ENCODE results near the gene MCM6.

DNA sequence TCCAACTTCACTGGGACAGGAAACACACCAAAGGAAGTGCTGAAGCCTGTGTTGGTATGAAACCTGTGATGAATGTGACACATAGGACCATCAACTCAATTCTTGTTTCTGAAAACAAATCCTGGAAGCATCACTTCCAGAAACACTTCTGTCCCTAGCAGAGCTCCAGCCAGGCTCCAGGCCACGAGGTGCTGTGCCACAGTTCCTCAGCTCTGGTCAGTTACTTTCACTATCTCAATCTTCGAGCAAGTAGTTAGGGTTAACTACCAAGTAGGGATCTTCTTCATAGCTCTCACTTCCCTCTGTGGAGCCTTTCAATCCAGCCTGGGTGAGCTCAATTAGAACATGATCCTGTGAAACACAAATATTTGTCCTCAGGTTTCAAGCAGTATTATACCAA is 35.6 kb downstream of the MCM6 start:
- TF ChIP-seq, protein P1, sequence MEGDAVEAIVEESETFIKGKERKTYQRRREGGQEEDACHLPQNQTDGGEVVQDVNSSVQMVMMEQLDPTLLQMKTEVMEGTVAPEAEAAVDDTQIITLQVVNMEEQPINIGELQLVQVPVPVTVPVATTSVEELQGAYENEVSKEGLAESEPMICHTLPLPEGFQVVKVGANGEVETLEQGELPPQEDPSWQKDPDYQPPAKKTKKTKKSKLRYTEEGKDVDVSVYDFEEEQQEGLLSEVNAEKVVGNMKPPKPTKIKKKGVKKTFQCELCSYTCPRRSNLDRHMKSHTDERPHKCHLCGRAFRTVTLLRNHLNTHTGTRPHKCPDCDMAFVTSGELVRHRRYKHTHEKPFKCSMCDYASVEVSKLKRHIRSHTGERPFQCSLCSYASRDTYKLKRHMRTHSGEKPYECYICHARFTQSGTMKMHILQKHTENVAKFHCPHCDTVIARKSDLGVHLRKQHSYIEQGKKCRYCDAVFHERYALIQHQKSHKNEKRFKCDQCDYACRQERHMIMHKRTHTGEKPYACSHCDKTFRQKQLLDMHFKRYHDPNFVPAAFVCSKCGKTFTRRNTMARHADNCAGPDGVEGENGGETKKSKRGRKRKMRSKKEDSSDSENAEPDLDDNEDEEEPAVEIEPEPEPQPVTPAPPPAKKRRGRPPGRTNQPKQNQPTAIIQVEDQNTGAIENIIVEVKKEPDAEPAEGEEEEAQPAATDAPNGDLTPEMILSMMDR (IDR thresholded peaks at IDR 0.05), result no peak
- TF ChIP-seq EP300 (IDR thresholded peaks at IDR 0.05; ENCODE audit: borderline replicate concordance in 1 of 2, low read depth in 1 of 2, low read length in 1 of 2), result no peak
- no peak for TF ChIP-seq EZH2phosphoT487 (IDR thresholded peaks at IDR 0.05; ENCODE audit: borderline replicate concordance, low read depth)
- no peak for TF ChIP-seq POLR2AphosphoS5 (IDR thresholded peaks at IDR 0.05; ENCODE audit: low read depth, low read length)
- no peak for TF ChIP-seq FOXJ3 (CRISPR knock-in tag; IDR thresholded peaks at IDR 0.05)
- TF ChIP-seq, protein P2, sequence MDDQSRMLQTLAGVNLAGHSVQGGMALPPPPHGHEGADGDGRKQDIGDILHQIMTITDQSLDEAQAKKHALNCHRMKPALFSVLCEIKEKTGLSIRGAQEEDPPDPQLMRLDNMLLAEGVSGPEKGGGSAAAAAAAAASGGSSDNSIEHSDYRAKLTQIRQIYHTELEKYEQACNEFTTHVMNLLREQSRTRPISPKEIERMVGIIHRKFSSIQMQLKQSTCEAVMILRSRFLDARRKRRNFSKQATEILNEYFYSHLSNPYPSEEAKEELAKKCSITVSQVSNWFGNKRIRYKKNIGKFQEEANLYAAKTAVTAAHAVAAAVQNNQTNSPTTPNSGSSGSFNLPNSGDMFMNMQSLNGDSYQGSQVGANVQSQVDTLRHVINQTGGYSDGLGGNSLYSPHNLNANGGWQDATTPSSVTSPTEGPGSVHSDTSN (IDR thresholded peaks at IDR 0.05), result no peak
- TF ChIP-seq SMC3 (IDR thresholded peaks at IDR 0.05; ENCODE audit: low read depth, low read length), result no peak
- TF ChIP-seq, protein P3, sequence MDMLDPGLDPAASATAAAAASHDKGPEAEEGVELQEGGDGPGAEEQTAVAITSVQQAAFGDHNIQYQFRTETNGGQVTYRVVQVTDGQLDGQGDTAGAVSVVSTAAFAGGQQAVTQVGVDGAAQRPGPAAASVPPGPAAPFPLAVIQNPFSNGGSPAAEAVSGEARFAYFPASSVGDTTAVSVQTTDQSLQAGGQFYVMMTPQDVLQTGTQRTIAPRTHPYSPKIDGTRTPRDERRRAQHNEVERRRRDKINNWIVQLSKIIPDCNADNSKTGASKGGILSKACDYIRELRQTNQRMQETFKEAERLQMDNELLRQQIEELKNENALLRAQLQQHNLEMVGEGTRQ (IDR thresholded peaks at IDR 0.05; ENCODE audit: borderline replicate concordance, low read depth, low read length), result no peak
- TF ChIP-seq SIN3A (IDR thresholded peaks at IDR 0.05; ENCODE audit: borderline replicate concordance, low read depth, low read length), result no peak
- no peak for TF ChIP-seq CHD2 (IDR thresholded peaks at IDR 0.05; ENCODE audit: low read length, partially characterized antibody)
- no peak for TF ChIP-seq RAD21 (IDR thresholded peaks at IDR 0.05; ENCODE audit: low read length)
